Neural progenitor cell (in vitro differentiated cells): ENCODE data around the gene LAG3.

Source experiments
- CTCF ChIP-seq: fragments of 200-600 bp; sonication (generic); IDR thresholded peaks from 2 replicates; pipeline ENCODE4 v1.5.1; 2017; ENCODE audit warnings: antibody characterized with exemption, mild to moderate bottlenecking
- EZH2 ChIP-seq: fragments of 200-600 bp; sonication (generic); IDR thresholded peaks from 2 replicates; pipeline ENCODE4 v1.6.1; 2017; ENCODE audit warnings: antibody characterized with exemption, mild to moderate bottlenecking, moderate library complexity

- TF ChIP-seq CTCF (no peak), EZH2 (no peak)
These were observed 1.2 kb upstream of the LAG3 start for GRCh38 chr12:6771091-6771495.
